IMR-90 (cell line): ENCODE results near the gene OTUD4. TPM values are rescaled to one million over a fixed set of nuclear protein-coding genes. Genes with fewer than 3 reads are reported as not detected.

Source experiments
- ATAC-seq: fragments of 200-7000 bp; cut with Tn5 transposase; 2 replicates; pipeline ENCODE4 v1.9.1; 2020; ENCODE audit warnings: low read depth, mild to moderate bottlenecking, moderate library complexity
- BruUV-seq: library from RNA; stranded (reverse); fragments of 400-500 nt; replicated peaks from 2 replicates; lab custom pipeline; 2021; lab: Mats Ljungman, UMichigan
- CTCF ChIA-PET: fragments of 300-600 bp; formaldehyde crosslinking; extraction: SDS; loops from one replicate; lab custom pipeline; 2021; ENCODE audit warnings: antibody characterized with exemption; lab: Yijun Ruan, JAX
- POLR2A ChIA-PET: fragments of 300-600 bp; sonication (Branson Sonifier 250); formaldehyde crosslinking; loops from one replicate; lab custom pipeline; 2022; ENCODE audit warnings: antibody characterized with exemption; ENCODE audit not compliant: unreplicated experiment; lab: Charles Lee
- DNase-seq: peaks from one replicate; pipeline ENCODE4 v3.0.0; 2013
- H2AFZ ChIP-seq: replicated peaks from 2 replicates; pipeline ENCODE3; 2013; ENCODE audit warnings: low read length, mild to moderate bottlenecking; ENCODE audit not compliant: poor library complexity
- H2AK5ac ChIP-seq: 2 replicates; pipeline ENCODE4 v1.6.1; 2013; ENCODE audit warnings: low read depth, low read length, inconsistent platforms
- H2AK9ac ChIP-seq: replicated peaks from 2 replicates; pipeline ENCODE3; 2013; ENCODE audit warnings: mild to moderate bottlenecking, low read depth, low read length, moderate library complexity; ENCODE audit not compliant: poor library complexity
- H2BK120ac ChIP-seq: 2 replicates; pipeline ENCODE4 v1.6.1; 2013; ENCODE audit warnings: low read depth, low read length, inconsistent platforms
- H2BK15ac ChIP-seq: 3 replicates; pipeline ENCODE4 v1.6.1; 2013; ENCODE audit warnings: low read depth, low read length, inconsistent platforms
- H2BK20ac ChIP-seq: 2 replicates; pipeline ENCODE4 v1.6.1; 2013; ENCODE audit warnings: low read depth, mild to moderate bottlenecking, inconsistent platforms, low read length, moderate library complexity
- H2BK5ac ChIP-seq: 2 replicates; pipeline ENCODE4 v1.6.1; 2013; ENCODE audit warnings: mild to moderate bottlenecking, low read depth, low read length, inconsistent platforms; ENCODE audit not compliant: poor library complexity, severe bottlenecking
- H3K14ac ChIP-seq: replicated peaks from 2 replicates; pipeline ENCODE4 v1.6.1; 2013; ENCODE audit warnings: low read depth, low read length, inconsistent platforms
- H3K18ac ChIP-seq: 2 replicates; pipeline ENCODE4 v1.6.1; 2013; ENCODE audit warnings: low read depth, low read length, control low read depth
- H3K23ac ChIP-seq: 2 replicates; pipeline ENCODE4 v1.6.1; 2013; ENCODE audit warnings: low read depth, low read length, inconsistent platforms
- H3K27ac ChIP-seq: 2 replicates; pipeline ENCODE4 v1.5.1; 2013; ENCODE audit warnings: mild to moderate bottlenecking, control low read depth, low read length; ENCODE audit not compliant: insufficient read depth
- H3K27me3 ChIP-seq: 2 replicates; pipeline ENCODE4 v1.6.1; 2013; ENCODE audit warnings: low read length; ENCODE audit not compliant: control insufficient read depth, insufficient read depth
- H3K36me3 ChIP-seq: 2 replicates; pipeline ENCODE4 v1.6.1; 2013; ENCODE audit warnings: low read length, mixed read lengths; ENCODE audit not compliant: control insufficient read depth, insufficient read depth
- H3K4ac ChIP-seq: 2 replicates; pipeline ENCODE4 v1.6.1; 2013; ENCODE audit warnings: low read depth, low read length, inconsistent platforms
- H3K4me1 ChIP-seq: 2 replicates; pipeline ENCODE4 v1.6.1; 2013; ENCODE audit warnings: low read length, mixed read lengths; ENCODE audit not compliant: control insufficient read depth, insufficient read depth
- H3K4me2 ChIP-seq: 2 replicates; pipeline ENCODE4 v1.6.1; 2013; ENCODE audit warnings: low read depth, mild to moderate bottlenecking, control low read depth, low read length, moderate library complexity
- H3K4me3 ChIP-seq: 2 replicates; pipeline ENCODE4 v1.5.1; 2013; ENCODE audit warnings: low read depth, mild to moderate bottlenecking, control low read depth, low read length, moderate library complexity; ENCODE audit not compliant: insufficient read depth
- H3K56ac ChIP-seq: 2 replicates; pipeline ENCODE4 v1.6.1; 2013; ENCODE audit warnings: low read length, inconsistent platforms; ENCODE audit not compliant: insufficient read depth; ENCODE audit errors: extremely low read depth
- H3K79me1 ChIP-seq, 2 experiments: 2 replicates each; pipeline ENCODE4 v1.6.1; 2013; ENCODE audit warnings: low read length in 2 of 2, inconsistent platforms in 1 of 2, low read depth in 1 of 2
- H3K9ac ChIP-seq: 2 replicates; pipeline ENCODE4 v1.6.1; 2013; ENCODE audit warnings: low read depth, low read length, control low read depth
- H3K9me1 ChIP-seq: 2 replicates; pipeline ENCODE4 v1.6.1; 2013; ENCODE audit warnings: low read length, inconsistent platforms; ENCODE audit not compliant: insufficient read depth
- H3K9me3 ChIP-seq: 2 replicates; pipeline ENCODE4 v1.6.1; 2013; ENCODE audit warnings: low read length; ENCODE audit not compliant: control insufficient read depth, insufficient read depth
- H4K20me1 ChIP-seq: 2 replicates; pipeline ENCODE4 v1.6.1; 2013; ENCODE audit warnings: low read length, inconsistent platforms; ENCODE audit not compliant: insufficient read depth
- H4K5ac ChIP-seq: 2 replicates; pipeline ENCODE4 v1.6.1; 2013; ENCODE audit warnings: mild to moderate bottlenecking, low read depth, low read length, control low read depth
- H4K8ac ChIP-seq, 2 experiments: 2 replicates each; pipeline ENCODE4 v1.6.1; 2013; ENCODE audit warnings: low read depth in 2 of 2, low read length in 2 of 2, control low read depth in 1 of 2, inconsistent platforms in 1 of 2
- H4K91ac ChIP-seq: 2 replicates; pipeline ENCODE4 v1.6.1; 2013; ENCODE audit warnings: low read depth, low read length, inconsistent platforms; ENCODE audit not compliant: insufficient read depth
- BHLHE40 ChIP-seq: fragments of 150-350 bp; IDR thresholded peaks from 2 replicates; pipeline ENCODE4 v1.6.1; 2016; ENCODE audit warnings: mild to moderate bottlenecking, low read depth, low read length
- CEBPB ChIP-seq: IDR thresholded peaks from 2 replicates; pipeline ENCODE4 v1.6.1; 2012; ENCODE audit warnings: low read depth, low read length, improper control_type of control experiment
- CHD1 ChIP-seq: IDR thresholded peaks from 2 replicates; pipeline ENCODE4 v1.6.1; 2012; ENCODE audit warnings: low read depth, low read length, improper control_type of control experiment
- FOS ChIP-seq: fragments of 150-350 bp; IDR thresholded peaks from 2 replicates; pipeline ENCODE4 v1.6.1; 2016; ENCODE audit warnings: low read depth, low read length
- MAFK ChIP-seq: IDR thresholded peaks from 2 replicates; pipeline ENCODE4 v1.6.1; 2012; ENCODE audit warnings: low read depth, low read length, improper control_type of control experiment
- MAZ ChIP-seq: IDR thresholded peaks from 2 replicates; pipeline ENCODE4 v1.6.1; 2012; ENCODE audit warnings: low read depth, mild to moderate bottlenecking, low read length, improper control_type of control experiment, moderate library complexity, borderline replicate concordance
- MXI1 ChIP-seq: IDR thresholded peaks from 2 replicates; pipeline ENCODE4 v1.6.1; 2012; ENCODE audit warnings: low read depth, mild to moderate bottlenecking, low read length, moderate library complexity, borderline replicate concordance
- NFE2L2 ChIP-seq: fragments of 150-350 bp; IDR thresholded peaks from 2 replicates; pipeline ENCODE4 v1.6.1; 2016; ENCODE audit warnings: low read depth, mild to moderate bottlenecking, low read length
- POLR2A ChIP-seq: IDR thresholded peaks from 2 replicates; pipeline ENCODE4 v1.6.1; 2012; ENCODE audit warnings: mild to moderate bottlenecking, low read depth, low read length
- RAD21 ChIP-seq: IDR thresholded peaks from 2 replicates; pipeline ENCODE4 v1.6.1; 2012; ENCODE audit warnings: low read length, improper control_type of control experiment
- RCOR1 ChIP-seq: IDR thresholded peaks from 2 replicates; pipeline ENCODE4 v1.6.1; 2012; ENCODE audit warnings: mild to moderate bottlenecking, low read length, improper control_type of control experiment; ENCODE audit not compliant: insufficient replicate concordance
- RFX5 ChIP-seq: IDR thresholded peaks from 2 replicates; pipeline ENCODE4 v1.8.0; 2012; ENCODE audit warnings: low read depth, mild to moderate bottlenecking, low read length, moderate library complexity
- SMC3 ChIP-seq: fragments of 150-350 bp; IDR thresholded peaks from 2 replicates; pipeline ENCODE4 v1.6.1; 2016; ENCODE audit warnings: low read depth, mild to moderate bottlenecking, antibody characterized with exemption, low read length, moderate library complexity
- WGBS, 2 experiments: methylation state at CpG; one replicate each; pipeline versions ENCODE4 v1.1.5 to v1.1.7; 2013; ENCODE audit warnings: missing lambda C conversion rate in 2 of 2; ENCODE audit not compliant: insufficient read length in 1 of 2; ENCODE audit errors: extremely low coverage in 2 of 2; 5-methylcytosine and 5-hydroxymethylcytosine counted together
- dilution Hi-C: fragments of 300-500 bp; cut with HindIII; formaldehyde crosslinking; loops from one replicate; pipeline ENCODE4 v1.14.3; 2018; ENCODE audit warnings: low sequenced_read_pairs; ENCODE audit not compliant: unreplicated experiment
- in situ Hi-C: fragments of 300-500 bp; cut with MboI; formaldehyde crosslinking; loops from 3 replicates; pipeline ENCODE4 v1.14.3; 2019; ENCODE audit warnings: low sequenced_read_pairs, inconsistent platforms, mixed read lengths
- intact Hi-C: fragments of 100-400 bp; cut with micrococcal nuclease; formaldehyde crosslinking; loops from 2 replicates; pipeline ENCODE4 v1.10.0; 2022
- polyA plus RNA-seq, 3 experiments: library from polyadenylated mRNA; depleted of rRNA; stranded (reverse); fragments of >200 nt; gene quantifications; 2 replicates each; pipeline ENCODE4 v1.2.3, GENCODE V29; 2012; ENCODE audit warnings: low replicate concordance in 1 of 3
- total RNA-seq: library from RNA; depleted of rRNA; stranded (reverse); fragments of >200 nt; gene quantifications from 2 replicates; pipeline ENCODE4 v1.2.3, GENCODE V29; 2012
- TF ChIP-seq, protein P1 (sequence below): fragments of 150-350 bp; IDR thresholded peaks from 2 replicates; pipeline ENCODE4 v1.6.1; 2017; ENCODE audit warnings: mild to moderate bottlenecking, antibody characterized with exemption, low read length, low read depth
- TF ChIP-seq, protein P2 (sequence below): fragments of 150-350 bp; IDR thresholded peaks from 2 replicates; pipeline ENCODE4 v1.6.1; 2016; ENCODE audit warnings: low read depth, mild to moderate bottlenecking, low read length, moderate library complexity, borderline replicate concordance
- TF ChIP-seq, protein P3 (sequence below): conservative IDR thresholded peaks from 2 replicates; pipeline ENCODE4 v1.5.1; 2012; ENCODE audit warnings: mild to moderate bottlenecking, low read depth, low read length, improper control_type of control experiment

OTUD4 gene
- total and polyA plus RNA-seq, 2 of the 4 experiments (the other 2 are of a cell fraction): 11.0 to 12.4 TPM

DNA sequence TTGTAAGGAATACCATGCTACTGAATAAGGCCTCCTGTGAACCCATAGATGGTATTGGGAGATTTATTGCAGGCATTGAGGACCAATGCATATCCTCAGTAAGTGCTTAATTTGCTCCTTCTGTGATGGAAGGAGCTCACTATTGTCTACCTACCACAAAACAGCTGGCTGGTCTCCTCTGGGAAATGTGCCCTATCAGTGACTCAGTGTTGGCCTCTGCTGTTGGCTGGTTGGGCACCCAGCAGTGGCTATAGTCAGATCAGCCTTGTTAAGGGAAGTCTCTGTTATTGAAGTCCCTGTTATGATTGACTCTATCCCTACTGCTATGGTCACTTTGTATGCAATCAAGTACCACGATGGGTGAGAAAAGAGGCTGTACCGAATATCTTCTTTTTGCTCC lies 27.5 kb upstream of the OTUD4 start:
- Histone ChIP-seq H3K18ac (no peak overlapping the region), H4K20me1 (no peaks in the 10 kb centered on the region), H3K36me3 (no peaks in the 10 kb centered on the region), H3K23ac (no peak overlapping the region), H2BK5ac (no peak overlapping the region), H3K27ac (no peak overlapping the region), H3K9ac (no peak overlapping the region), H2BK20ac (no peak overlapping the region), H3K4me2 (no peak overlapping the region), H4K5ac (no peak overlapping the region), H3K4ac (no peak overlapping the region), H3K14ac (no peak overlapping the region), H3K4me1 (no peaks in the 10 kb centered on the region), H2AK5ac (no peak overlapping the region), H3K27me3 (no peaks in the 10 kb centered on the region; the same call in 1 of the 2 replicates), H3K56ac (no peak overlapping the region), H2BK15ac (no peak overlapping the region), H3K9me3 (no peaks in the 10 kb centered on the region), H3K9me1 (no peaks in the 10 kb centered on the region), H4K8ac (no peak overlapping the region), H2AFZ (no peak overlapping the region), H2BK120ac (no peak overlapping the region), H3K79me1 (no peaks in the 10 kb centered on the region), H4K91ac (no peak overlapping the region), H3K4me3 (no peak overlapping the region), H2AK9ac (no peak overlapping the region)
- ATAC-seq (peak; percentile 27; the same call in 1 of the 2 replicates), DNase-seq (no peak)
- CTCF ChIA-PET: interaction anchor here (0.6 to 0.7 kb wide), 2 partner anchors 23 to 232 kb away, joined by 3 read pairs; no protein-coding TSS in a partner anchor
- TF ChIP-seq, protein P1, sequence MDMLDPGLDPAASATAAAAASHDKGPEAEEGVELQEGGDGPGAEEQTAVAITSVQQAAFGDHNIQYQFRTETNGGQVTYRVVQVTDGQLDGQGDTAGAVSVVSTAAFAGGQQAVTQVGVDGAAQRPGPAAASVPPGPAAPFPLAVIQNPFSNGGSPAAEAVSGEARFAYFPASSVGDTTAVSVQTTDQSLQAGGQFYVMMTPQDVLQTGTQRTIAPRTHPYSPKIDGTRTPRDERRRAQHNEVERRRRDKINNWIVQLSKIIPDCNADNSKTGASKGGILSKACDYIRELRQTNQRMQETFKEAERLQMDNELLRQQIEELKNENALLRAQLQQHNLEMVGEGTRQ: no peak
- TF ChIP-seq NFE2L2 (no peak), FOS (no peak), RAD21 (no peak), RCOR1 (no peak), MAZ (no peak), POLR2A (no peak), SMC3 (no peak), CHD1 (no peak), CEBPB (no peak), RFX5 (no peak), MAFK (no peak), MXI1 (no peak), BHLHE40 (no peak)
- TF ChIP-seq, protein P2, sequence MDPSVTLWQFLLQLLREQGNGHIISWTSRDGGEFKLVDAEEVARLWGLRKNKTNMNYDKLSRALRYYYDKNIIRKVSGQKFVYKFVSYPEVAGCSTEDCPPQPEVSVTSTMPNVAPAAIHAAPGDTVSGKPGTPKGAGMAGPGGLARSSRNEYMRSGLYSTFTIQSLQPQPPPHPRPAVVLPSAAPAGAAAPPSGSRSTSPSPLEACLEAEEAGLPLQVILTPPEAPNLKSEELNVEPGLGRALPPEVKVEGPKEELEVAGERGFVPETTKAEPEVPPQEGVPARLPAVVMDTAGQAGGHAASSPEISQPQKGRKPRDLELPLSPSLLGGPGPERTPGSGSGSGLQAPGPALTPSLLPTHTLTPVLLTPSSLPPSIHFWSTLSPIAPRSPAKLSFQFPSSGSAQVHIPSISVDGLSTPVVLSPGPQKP: no peak
- TF ChIP-seq, protein P3, sequence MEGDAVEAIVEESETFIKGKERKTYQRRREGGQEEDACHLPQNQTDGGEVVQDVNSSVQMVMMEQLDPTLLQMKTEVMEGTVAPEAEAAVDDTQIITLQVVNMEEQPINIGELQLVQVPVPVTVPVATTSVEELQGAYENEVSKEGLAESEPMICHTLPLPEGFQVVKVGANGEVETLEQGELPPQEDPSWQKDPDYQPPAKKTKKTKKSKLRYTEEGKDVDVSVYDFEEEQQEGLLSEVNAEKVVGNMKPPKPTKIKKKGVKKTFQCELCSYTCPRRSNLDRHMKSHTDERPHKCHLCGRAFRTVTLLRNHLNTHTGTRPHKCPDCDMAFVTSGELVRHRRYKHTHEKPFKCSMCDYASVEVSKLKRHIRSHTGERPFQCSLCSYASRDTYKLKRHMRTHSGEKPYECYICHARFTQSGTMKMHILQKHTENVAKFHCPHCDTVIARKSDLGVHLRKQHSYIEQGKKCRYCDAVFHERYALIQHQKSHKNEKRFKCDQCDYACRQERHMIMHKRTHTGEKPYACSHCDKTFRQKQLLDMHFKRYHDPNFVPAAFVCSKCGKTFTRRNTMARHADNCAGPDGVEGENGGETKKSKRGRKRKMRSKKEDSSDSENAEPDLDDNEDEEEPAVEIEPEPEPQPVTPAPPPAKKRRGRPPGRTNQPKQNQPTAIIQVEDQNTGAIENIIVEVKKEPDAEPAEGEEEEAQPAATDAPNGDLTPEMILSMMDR: no peak
- intact Hi-C loops (loop anchor here (10.0 kb wide), 1 partner anchor 977 kb away; no protein-coding TSS in a partner anchor), dilution Hi-C loops (no loop called here), in situ Hi-C loops (loop anchor here (25.0 kb wide), 1 partner anchor 404 kb away; the partner anchor contains the start of gene MMAA)
- POLR2A ChIA-PET: no interaction called here
- no CpG with 5 or more reads among the region's 2 CpGs for WGBS, 2 experiments
- BruUV-seq: no TSS peak
